Measurements from ENCODE around the gene RBM3. TPM values are rescaled to one million over a fixed set of nuclear protein-coding genes. Genes with fewer than 3 reads are reported as not detected.

The RBM3 gene
- total and polyA plus RNA-seq, 2 of the 4 experiments (the other 2 are of a cell fraction), result 243 to 386 TPM

GRCh38 chrX:48617542-48618340 lies 43.5 kb downstream of the RBM3 start:
- H3K79me1 ChIP-seq (ENCODE audit: low read depth in 1 of 2, low read length in 2 of 2), result no peaks in the 10 kb centered on the region
- no peak overlapping the region for H2BK15ac ChIP-seq (ENCODE audit: low read depth, low read length)
- intact Hi-C loops (cut with micrococcal nuclease) (no loop called here), dilution Hi-C loops (cut with HindIII; ENCODE audit: low sequenced_read_pairs, unreplicated experiment) (no loop called here), in situ Hi-C loops (cut with MboI; ENCODE audit: low sequenced_read_pairs) (no loop called here)
- no peak overlapping the region for H2BK5ac ChIP-seq (ENCODE audit: low read depth, low read length, poor library complexity, severe bottlenecking)
- no peak overlapping the region for H3K9ac ChIP-seq (ENCODE audit: low read depth, low read length)
- H4K20me1 ChIP-seq (ENCODE audit: insufficient read depth, low read length), result no peaks in the 10 kb centered on the region
- H3K18ac ChIP-seq (ENCODE audit: low read depth, low read length), result no peak overlapping the region
- no peak overlapping the region for H3K4me2 ChIP-seq (ENCODE audit: low read depth, low read length)
- POLR2A ChIA-PET (ENCODE audit: unreplicated experiment), result no interaction called here
- no peak overlapping the region for H3K4ac ChIP-seq (ENCODE audit: low read depth, low read length)
- no peak overlapping the region for H3K4me3 ChIP-seq (ENCODE audit: insufficient read depth, low read depth, low read length)
- H3K36me3 ChIP-seq (ENCODE audit: control insufficient read depth, insufficient read depth, low read length), result no peaks in the 10 kb centered on the region
- H3K9me3 ChIP-seq (ENCODE audit: control insufficient read depth, insufficient read depth, low read length), result no peaks in the 10 kb centered on the region
- WGBS, 2 experiments (ENCODE audit: extremely low coverage in 2 of 2, insufficient read length in 1 of 2), result 36% methylated on average over 3 of the region's 8 CpGs; no CpG with 5 or more reads in 1 of the 2 experiments
- no peaks in the 10 kb centered on the region for H3K9me1 ChIP-seq (ENCODE audit: insufficient read depth, low read length)
- TF ChIP-seq USF2 (IDR thresholded peaks at IDR 0.05; ENCODE audit: low read depth, low read length), result no peak
- no peak for TF ChIP-seq CTCF (conservative IDR thresholded peaks at IDR 0.05; ENCODE audit: low read depth, low read length)
- TF ChIP-seq POLR2A (IDR thresholded peaks at IDR 0.05; ENCODE audit: low read depth, low read length), result no peak
- TF ChIP-seq MAFK (IDR thresholded peaks at IDR 0.05; ENCODE audit: low read depth, low read length), result no peak
- no peak for TF ChIP-seq SMC3 (IDR thresholded peaks at IDR 0.05; ENCODE audit: low read depth, low read length)
- TF ChIP-seq NFE2L2 (IDR thresholded peaks at IDR 0.05; ENCODE audit: low read depth, low read length), result no peak
- no peak for TF ChIP-seq BHLHE40 (IDR thresholded peaks at IDR 0.05; ENCODE audit: low read depth, low read length)
- no peak overlapping the region for H3K27ac ChIP-seq (ENCODE audit: insufficient read depth, low read length)
- no peak overlapping the region for H2AFZ ChIP-seq (replicated peaks; ENCODE audit: low read length, poor library complexity)
- H4K91ac ChIP-seq (ENCODE audit: insufficient read depth, low read depth, low read length), result no peak overlapping the region
- H2BK120ac ChIP-seq (ENCODE audit: low read depth, low read length), result no peak overlapping the region
- no peak overlapping the region for H3K23ac ChIP-seq (ENCODE audit: low read depth, low read length)
- no peak overlapping the region for H4K8ac ChIP-seq (ENCODE audit: low read depth in 2 of 2, low read length in 2 of 2)
- ATAC-seq (ENCODE audit: low read depth) (no peak), DNase-seq (no peak)
- no peaks in the 10 kb centered on the region for H3K27me3 ChIP-seq (ENCODE audit: control insufficient read depth, insufficient read depth, low read length)
- BruUV-seq (replicated peaks), result no TSS peak
- H3K14ac ChIP-seq (replicated peaks; ENCODE audit: low read depth, low read length), result no peak overlapping the region
- no peak overlapping the region for H2AK9ac ChIP-seq (replicated peaks; ENCODE audit: low read depth, low read length, poor library complexity)
- H2BK20ac ChIP-seq (ENCODE audit: low read depth, low read length), result no peak overlapping the region
- no peak overlapping the region for H2AK5ac ChIP-seq (ENCODE audit: low read depth, low read length)
- CTCF ChIA-PET, result no interaction called here
- H4K5ac ChIP-seq (ENCODE audit: low read depth, low read length), result no peak overlapping the region
- no peak overlapping the region for H3K56ac ChIP-seq (ENCODE audit: extremely low read depth, insufficient read depth, low read length)
- no peaks in the 10 kb centered on the region for H3K4me1 ChIP-seq (ENCODE audit: control insufficient read depth, insufficient read depth, low read length)

Data from IMR-90 (cell line).